ENCODE results near the gene TEDC2.

DNA sequence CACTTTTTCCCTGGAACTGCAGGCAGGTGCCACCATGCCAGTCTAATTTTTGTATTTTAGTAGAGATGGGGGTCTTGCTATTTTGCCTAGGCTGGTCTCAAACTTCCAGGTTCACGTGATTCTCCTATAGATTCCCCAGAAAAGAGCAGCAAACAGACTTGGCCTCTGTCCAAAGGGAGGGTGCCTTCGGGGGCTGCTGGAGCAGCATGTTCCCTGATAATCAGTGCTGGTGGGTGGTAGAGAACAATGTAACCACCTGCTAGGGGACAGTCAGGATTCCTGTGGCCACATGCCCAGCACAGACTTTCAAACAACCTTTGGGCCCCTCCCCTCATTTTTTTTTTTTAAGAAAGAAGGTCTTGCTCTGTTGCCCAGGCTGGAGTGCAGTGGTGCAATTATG, 44.8 kb upstream of the TEDC2 start:
- TF ChIP-seq, protein P1, sequence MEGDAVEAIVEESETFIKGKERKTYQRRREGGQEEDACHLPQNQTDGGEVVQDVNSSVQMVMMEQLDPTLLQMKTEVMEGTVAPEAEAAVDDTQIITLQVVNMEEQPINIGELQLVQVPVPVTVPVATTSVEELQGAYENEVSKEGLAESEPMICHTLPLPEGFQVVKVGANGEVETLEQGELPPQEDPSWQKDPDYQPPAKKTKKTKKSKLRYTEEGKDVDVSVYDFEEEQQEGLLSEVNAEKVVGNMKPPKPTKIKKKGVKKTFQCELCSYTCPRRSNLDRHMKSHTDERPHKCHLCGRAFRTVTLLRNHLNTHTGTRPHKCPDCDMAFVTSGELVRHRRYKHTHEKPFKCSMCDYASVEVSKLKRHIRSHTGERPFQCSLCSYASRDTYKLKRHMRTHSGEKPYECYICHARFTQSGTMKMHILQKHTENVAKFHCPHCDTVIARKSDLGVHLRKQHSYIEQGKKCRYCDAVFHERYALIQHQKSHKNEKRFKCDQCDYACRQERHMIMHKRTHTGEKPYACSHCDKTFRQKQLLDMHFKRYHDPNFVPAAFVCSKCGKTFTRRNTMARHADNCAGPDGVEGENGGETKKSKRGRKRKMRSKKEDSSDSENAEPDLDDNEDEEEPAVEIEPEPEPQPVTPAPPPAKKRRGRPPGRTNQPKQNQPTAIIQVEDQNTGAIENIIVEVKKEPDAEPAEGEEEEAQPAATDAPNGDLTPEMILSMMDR (conservative IDR thresholded peaks at IDR 0.05; ENCODE audit: low read depth, low read length): no peak
- TF ChIP-seq EZH2 (IDR thresholded peaks at IDR 0.05; ENCODE audit: low read length, unreplicated experiment): no peak

All from PC-3 (cell line).